GM12892 (cell line): ENCODE measurements around the gene UFD1.

Source experiments
- DNase-seq: peaks from one replicate; pipeline ENCODE4 v3.0.0; 2011; ENCODE audit not compliant: insufficient read length
- FAIRE-seq: peaks from 2 replicates; lab custom pipeline; 2011; peaks lifted over from hg19 to GRCh38; lab: Jason Lieb, UNC
- POLR2A ChIP-seq: IDR thresholded peaks from 2 replicates; pipeline ENCODE4 v1.6.1; 2011; ENCODE audit warnings: low read depth, low read length, control low read depth
- POLR2AphosphoS5 ChIP-seq: IDR thresholded peaks from 2 replicates; pipeline ENCODE4 v1.6.1; 2011; ENCODE audit warnings: low read depth, low read length, control low read depth
- TAF1 ChIP-seq: IDR thresholded peaks from 2 replicates; pipeline ENCODE4 v1.6.1; 2011; ENCODE audit warnings: low read depth, mild to moderate bottlenecking, control low read depth, low read length, borderline replicate concordance

UFD1 gene

DNA sequence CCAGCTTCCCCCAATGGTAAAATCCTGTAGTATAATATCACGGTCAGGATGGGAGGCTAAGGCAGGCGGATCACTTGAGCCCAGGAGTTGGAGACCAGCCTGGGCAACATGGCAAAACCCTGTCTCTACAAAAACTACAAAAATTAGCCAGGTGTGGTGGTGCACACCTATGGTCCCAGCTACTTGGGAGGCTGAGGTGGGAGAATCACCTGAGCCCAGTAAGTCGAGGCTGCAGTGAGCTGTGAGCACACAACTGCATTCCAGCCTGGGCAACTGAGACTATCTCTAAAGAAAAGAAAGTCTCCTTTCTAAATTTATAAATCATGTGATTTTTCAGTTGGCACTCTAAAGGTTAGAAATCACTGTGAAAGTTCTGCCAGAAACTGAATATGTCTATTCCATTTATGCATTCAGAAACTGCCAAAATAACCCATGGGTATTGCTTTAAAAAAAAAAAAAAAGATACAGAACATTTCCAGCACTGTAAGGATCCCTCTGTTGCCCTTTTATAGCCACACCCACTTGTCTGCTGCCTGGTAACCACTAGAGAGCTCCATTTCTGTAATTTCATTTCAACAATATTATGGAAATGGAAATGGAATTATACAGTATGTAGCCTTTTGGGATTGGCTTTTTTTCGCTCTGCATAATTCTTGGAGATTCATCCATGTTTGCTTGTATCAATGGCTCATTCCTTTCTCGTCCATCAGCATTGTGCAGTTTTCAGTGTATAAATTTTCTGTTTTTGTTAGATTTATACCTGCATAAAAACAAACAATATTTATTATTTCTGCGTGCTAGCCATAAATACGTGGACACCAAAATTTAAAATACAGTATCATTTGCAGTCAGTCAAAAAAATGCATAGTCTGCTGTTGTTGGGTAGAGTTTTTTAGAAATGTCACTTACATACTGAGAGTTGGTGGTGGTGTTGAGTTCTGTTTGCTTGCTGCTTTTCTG, 10.2 kb upstream of the UFD1 start:
- DNase-seq (no peak), FAIRE-seq (no peak)
- TF ChIP-seq POLR2A = no peak
- TF ChIP-seq TAF1 = no peak
- no peak for TF ChIP-seq POLR2AphosphoS5

- DNase-seq (no peak), FAIRE-seq (no peak)
- TF ChIP-seq TAF1 (no peak), POLR2A (no peak), POLR2AphosphoS5 (no peak)
Observed at GRCh38 chr22:19488285-19488684, 9.3 kb upstream of the UFD1 start.

DNA sequence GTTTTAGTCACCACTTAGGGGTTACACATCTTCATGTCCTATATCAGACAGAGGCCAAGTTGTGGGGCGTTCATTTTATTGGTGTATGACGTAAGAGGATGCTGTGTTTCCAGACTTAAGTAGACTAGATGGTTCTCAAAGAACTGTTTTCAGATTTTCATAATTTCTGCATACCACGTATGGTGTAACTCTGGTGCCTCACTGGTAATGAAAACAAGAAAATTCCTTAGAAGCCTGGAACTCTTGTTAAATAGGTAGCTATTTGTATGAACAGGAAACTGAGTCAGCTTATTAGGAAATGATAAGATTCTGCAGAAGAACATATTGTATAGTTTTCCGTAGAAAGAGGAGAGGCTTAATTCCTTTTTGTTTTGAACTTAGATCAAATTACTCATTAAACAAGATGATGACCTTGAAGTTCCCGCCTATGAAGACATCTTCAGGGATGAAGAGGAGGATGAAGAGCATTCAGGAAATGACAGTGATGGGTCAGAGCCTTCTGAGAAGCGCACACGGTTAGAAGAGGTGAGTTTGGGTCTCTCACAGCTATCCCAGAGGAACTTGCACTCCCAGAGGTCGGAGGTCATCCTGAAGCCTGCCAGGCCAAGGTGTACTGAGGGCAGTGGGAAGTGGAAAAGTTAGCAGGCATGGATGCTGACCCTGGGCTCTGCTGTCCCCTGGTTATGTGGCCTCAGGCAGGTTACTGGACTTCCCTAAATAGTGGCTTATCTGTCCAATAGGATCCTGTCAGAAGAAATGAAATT, 4.7 kb upstream of the UFD1 start:
- no peak for TF ChIP-seq POLR2AphosphoS5
- no peak for TF ChIP-seq POLR2A
- no peak for TF ChIP-seq TAF1
- DNase-seq = no peak
- FAIRE-seq = no peak

GRCh38 chr22:19482297-19482696, 3.3 kb upstream of the UFD1 start:
- FAIRE-seq (no peak), DNase-seq (no peak)
- TF ChIP-seq TAF1 (no peak), POLR2AphosphoS5 (no peak), POLR2A (no peak)

DNA sequence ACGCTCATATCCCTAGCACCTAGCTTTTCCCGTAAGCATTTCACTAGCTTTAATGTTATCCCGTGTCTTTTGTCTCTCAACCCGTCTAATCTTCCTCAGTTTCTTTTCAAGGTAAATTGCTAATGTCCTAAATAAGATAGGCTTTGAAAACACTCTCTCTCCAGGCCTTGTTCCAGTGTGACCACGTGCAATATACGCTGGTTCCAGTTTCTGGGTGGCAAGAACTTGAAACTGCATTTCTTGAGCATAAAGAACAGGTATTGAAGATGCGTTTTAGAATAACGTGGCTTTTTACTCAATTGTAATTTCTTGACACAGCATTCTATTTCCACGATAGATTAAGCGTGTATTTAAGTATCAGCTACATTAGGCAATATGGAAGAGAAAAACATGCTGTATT, 1.8 kb upstream of the UFD1 start:
- FAIRE-seq (no peak), DNase-seq (no peak)
- TF ChIP-seq TAF1 = no peak
- no peak for TF ChIP-seq POLR2A

- TF ChIP-seq TAF1 (no peak), POLR2A (no peak), POLR2AphosphoS5 (no peak)
- no peak for DNase-seq
Observed at GRCh38 chr22:19480173-19480568, 1.2 kb upstream of the UFD1 start.

DNA sequence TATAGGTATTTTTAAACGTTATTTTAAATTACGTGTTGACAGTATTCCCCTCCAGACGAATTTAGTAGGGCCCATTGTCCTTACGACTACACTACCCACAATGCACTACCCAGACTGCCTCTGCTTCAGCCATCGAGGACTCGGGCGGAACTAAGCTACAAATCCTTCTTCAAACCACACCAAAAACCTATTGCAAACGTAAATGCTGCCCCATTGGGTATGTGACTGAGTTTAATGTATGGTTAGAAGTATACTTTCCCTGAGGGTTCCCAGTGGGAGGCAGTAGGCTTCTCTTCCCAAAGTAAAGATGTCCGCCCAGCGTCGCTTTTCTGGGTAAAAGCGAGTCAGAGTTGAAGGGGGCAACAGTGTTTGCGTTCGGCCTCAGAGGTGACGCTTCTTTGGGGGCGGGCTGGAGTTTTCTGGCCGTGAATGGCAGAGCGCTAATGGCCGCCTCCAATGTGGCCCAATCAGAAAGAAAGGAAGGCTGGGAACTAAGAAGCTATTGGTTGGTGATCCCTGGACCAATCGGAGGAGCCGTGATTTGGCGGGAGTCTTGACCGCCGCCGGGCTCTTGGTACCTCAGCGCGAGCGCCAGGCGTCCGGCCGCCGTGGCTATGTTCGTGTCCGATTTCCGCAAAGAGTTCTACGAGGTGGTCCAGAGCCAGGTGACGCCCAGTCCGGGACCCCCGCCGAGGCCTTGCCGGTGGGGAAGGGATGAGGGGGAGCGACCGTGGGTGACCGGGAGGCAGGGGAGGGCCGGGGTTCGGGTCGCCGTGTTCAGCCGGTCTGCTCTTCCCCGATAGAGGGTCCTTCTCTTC, 571 bp upstream of the UFD1 start, which contains the start of gene CDC45:
Gene CDC45, plus strand, starts transcription at position 566 of the 818 bp plus-strand sequence. Its CDS starts 49 bp downstream, at position 615.
- TF ChIP-seq POLR2AphosphoS5 (0 out of 2 replicates have a peak, but pooled peaks have one; percentile 37), TAF1 (0 out of 2 replicates have a peak, but pooled peaks have one; percentile 41), POLR2A (peak; percentile 66; the same call in 1 of the 2 replicates)
- FAIRE-seq = peak; percentile 93

More at GRCh38 chr22:19480173-19480568, 1.2 kb upstream of the UFD1 start:
- FAIRE-seq = no peak

DNA sequence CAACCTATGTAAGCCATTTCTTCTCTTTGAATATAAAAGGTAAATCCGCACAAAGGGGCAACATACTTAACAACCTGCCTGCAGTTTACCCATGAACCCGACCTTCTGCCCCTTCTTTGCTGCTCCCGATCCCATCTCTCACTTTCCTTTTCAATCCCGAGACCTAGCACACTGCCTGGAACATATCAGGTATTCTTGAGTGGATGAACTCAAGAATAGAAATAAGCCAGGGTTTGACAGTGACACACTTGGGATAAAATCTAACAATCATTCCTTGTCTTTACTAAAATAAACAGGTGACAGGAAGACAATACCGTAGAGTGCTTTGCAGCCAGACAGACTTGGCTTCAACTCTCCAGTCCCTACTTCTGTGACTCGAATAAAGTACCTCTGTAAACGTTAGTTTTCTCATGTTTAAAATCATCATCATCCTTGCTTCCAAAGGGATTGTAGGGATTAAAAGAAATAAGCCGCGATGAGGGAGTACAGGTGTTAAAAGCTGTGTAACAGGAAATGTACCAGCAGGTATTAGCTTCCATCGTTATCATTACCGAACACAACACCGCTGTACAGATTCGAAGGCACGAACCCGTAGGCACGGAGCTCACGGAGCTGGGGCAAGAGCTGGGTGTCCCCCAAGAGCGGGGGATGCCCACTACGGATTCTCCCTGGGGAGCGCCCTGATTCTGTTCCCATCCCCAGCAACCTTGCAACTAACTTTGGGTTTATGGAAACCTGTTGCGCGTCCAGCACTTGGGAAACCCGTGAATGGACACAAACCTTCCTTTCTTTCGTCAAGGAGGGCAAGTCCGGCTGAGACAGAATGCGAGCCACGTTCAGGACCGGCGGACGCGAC, 720 bp downstream of the UFD1 start:
- peak; percentile 73 for FAIRE-seq
- DNase-seq = no peak
- TF ChIP-seq POLR2A (no peak), TAF1 (no peak), POLR2AphosphoS5 (no peak)

More for the DNA sequence above, 571 bp upstream of the UFD1 start, which contains the start of gene CDC45:
- peak; percentile 89 for DNase-seq

DNA sequence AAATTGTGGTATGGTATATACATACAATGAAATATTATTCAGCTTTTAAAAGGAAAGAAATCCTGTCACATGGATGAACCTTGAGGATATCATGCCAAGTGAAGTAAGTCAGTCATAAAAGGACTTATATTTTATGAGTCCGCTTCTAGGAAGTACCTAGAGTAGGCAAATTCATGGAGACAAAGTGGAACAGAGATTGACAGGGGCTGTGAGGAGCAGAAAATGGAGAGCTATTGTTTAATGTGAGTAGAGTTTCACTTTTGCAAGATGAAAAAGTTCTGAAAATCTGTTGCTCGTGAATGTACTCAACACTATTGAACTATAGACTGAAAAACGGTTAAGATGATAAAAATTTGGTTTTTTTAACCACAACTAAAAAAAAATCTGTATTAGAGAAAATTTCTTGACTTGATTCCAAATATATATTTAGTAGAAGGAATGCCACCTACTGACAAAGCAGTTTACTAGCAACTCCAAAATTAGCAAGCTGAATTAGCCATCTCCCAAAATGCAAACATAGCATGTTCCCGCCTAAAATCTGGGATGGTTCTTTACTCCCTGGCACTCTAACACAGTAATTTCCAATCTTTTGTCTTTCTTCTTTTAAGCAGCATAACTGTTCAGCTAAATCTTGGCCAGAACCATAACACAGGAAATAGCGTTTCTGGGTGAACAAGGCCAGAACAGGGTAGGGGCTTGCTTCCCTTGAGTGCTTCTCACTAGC, 1.5 kb downstream of the UFD1 start:
- FAIRE-seq = no peak
- DNase-seq = no peak
- TF ChIP-seq POLR2AphosphoS5 = no peak
- no peak for TF ChIP-seq TAF1
- no peak for TF ChIP-seq POLR2A

DNA sequence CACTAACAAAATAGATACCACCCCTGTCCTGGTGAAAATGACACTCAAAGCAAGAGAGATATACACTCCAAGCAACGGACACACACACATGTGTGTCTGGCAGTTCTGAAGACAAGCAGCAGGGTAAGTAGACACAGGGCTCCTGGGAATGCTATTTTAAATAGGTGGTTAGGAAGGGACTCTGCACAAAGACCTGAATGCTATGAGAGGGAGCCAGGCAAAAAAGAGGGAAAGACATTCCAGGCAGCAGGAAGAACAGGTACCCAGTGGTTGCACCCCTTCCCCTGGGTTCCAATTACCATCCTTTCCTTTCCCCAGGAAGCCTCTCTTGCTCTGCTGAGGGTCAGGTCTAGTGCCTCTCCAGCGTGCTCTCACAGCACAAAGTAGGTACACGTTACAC, 3.0 kb downstream of the UFD1 start:
- FAIRE-seq (no peak), DNase-seq (no peak)
- no peak for TF ChIP-seq POLR2AphosphoS5
- no peak for TF ChIP-seq TAF1
- no peak for TF ChIP-seq POLR2A
